ENCODE results near the gene FGF18.

GRCh38 chr5:171431251-171431777, 11.9 kb downstream of the FGF18 start:
- TF ChIP-seq CTCF (IDR thresholded peaks at IDR 0.05), result no peak
- TF ChIP-seq EP300 (IDR thresholded peaks at IDR 0.05), result no peak

Data from sigmoid colon (tissue), 4 donors.